DND-41 (cell line): ENCODE results near the gene APH1B.

Experiments
- CTCF ChIP-seq: IDR thresholded peaks from 2 replicates; pipeline ENCODE4 v1.5.1; 2012; ENCODE audit warnings: borderline replicate concordance, low read length, moderate library complexity, mild to moderate bottlenecking; ENCODE audit not compliant: poor library complexity, severe bottlenecking; ENCODE audit errors: extremely low read depth
- EZH2 ChIP-seq: IDR thresholded peaks from 3 replicates; pipeline ENCODE4 v1.6.1; 2012; ENCODE audit warnings: borderline replicate concordance, low read depth, mild to moderate bottlenecking, moderate library complexity, low read length, inconsistent platforms; ENCODE audit not compliant: severe bottlenecking

- TF ChIP-seq CTCF (no peak), EZH2 (no peak)
These were observed 25.1 kb upstream of the APH1B start for GRCh38 chr15:63252292-63252691.
